Activated CD4-positive, alpha-beta T cell treated with anti-CD3 and anti-CD28 coated beads for 1 hour (primary cell): ENCODE results near the gene IKBKE.

Experiments
- DNase-seq: peaks from one replicate; pipeline ENCODE4 v3.0.0-alpha.2; 2020

The IKBKE gene

DNA sequence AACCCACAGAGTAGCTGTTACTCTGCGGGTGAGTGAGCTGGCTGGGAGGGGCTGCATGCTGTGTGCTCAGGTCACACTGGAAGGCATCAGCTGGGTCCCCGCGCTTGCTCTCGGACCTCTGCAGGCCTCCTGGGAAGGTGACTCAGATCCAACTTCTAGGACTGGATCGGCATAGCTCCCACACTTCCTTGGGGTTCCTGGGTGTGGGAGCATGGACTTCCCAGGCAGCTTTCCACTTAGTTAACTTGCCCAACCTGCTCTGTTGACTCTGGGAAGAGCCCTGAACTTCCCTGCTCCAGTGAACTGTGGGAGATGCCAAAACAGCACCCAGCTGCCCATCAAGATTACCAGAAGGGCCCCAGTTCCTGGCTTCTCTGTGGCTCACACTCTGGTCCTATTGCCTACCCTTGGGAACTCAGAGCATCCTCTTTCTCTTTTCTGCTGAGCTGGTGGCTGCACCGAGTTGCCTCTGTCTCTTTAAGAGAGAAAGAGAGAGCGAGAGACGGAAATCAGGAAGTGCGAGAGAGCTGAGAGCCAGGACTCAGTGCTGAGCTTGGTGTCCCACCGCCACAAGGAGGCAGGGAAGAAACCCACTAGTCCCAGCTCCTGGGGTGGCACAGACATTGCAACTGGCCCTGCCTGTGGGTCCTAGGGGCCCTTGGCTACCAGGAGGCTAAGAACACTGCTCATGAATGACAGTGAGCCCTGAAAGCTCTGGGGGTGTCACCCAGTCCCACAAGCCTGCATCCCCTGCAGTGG, at the start of gene IKBKE:
Gene IKBKE (plus strand): TSS at position 544 of the 759 bp plus-strand sequence. CDS start 2,752 bp downstream, outside the sequence.
- DNase-seq, result no peak

DNA sequence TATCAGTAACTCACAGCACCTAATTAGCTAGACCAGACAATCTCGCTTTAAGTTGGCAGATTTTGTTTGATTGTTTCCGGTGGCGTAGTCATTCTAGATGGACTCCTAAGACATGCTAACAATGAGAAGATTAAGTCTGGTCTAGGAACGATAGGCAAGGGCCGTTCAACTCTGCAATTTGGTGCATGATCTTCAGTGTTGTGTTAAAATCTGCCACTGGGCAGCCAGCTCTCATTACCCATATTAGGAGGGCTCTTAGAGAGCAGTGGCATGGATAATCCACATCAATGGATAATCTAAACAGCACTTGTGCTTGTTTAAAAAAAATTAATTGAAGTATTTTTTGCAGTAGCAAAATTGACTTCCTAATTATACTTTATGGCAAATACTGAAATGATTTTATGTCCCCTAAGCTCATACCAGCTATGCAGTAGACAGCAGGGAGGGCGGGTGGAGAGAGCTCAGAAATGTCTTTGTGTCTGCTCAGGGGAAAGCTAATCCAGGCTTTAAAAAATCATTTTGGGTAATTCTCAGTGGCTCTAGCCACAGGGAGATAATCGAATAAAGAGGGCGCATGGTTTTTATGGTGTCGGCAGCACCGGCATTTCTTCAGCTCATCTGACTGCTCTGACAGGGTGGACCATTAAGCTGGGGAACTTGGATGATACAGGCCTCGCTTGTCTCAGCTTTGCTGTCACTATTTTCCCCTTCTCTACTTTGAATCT, 48.5 kb upstream of the IKBKE start:
- DNase-seq, result no peak

DNA sequence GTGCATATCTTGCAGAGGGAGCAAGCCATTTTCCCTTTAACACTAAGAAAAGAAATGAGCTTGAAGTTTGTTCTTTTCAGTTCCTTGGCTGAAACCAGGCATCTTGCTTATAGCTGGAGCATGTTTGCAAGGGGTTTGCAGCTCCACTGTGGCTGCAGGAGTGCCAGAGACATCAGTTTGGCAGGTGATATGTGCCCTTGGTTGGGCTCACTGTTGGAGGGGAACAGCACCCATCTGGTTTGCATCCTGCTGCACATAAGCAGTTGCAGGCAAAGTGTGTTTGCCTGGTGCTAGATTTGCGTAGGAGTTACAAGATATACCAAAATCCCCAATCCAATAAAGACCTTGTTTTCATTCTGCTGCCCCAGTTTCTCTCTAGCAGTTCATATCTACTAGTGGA, 47.8 kb upstream of the IKBKE start:
- no peak for DNase-seq

DNA sequence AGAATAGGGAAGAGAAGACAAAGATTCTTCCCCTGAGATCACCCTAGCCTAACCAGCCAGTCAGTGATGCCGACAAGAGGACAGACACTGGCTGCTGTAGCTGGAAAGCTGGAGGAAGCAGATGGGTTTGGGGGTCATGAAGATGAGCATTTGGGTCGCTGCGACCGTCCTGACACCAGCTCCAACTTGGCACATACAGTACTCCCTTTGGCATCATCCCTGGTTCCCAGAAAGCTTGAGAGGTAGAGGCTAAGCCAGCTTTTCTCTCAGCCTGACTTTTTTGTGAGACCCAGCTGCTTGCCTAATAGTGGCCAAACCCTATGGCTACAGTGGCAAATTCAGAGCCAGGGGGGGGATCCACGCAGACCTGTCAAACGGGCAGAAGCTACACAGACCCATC, 43.0 kb upstream of the IKBKE start:
- no peak for DNase-seq

DNA sequence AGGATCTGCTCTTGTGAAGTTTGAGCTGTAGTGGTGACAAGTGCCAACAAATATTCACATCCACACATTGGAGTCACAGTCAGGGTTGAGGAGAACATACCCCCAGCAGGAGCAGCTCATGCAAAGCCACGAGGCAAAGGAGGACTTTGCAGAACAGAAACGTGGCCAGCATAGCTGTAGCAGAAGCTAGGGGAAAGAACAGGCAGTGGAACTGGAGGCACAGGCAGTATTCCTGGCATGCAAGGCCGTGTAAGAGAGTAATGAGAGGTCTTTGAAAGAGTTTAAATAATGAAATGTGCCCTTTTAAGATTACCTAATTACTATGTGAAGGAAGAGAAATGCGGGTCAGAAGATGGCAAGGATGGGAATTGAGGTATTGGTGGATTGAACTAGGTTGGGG, 40.9 kb upstream of the IKBKE start:
- no peak for DNase-seq

DNA sequence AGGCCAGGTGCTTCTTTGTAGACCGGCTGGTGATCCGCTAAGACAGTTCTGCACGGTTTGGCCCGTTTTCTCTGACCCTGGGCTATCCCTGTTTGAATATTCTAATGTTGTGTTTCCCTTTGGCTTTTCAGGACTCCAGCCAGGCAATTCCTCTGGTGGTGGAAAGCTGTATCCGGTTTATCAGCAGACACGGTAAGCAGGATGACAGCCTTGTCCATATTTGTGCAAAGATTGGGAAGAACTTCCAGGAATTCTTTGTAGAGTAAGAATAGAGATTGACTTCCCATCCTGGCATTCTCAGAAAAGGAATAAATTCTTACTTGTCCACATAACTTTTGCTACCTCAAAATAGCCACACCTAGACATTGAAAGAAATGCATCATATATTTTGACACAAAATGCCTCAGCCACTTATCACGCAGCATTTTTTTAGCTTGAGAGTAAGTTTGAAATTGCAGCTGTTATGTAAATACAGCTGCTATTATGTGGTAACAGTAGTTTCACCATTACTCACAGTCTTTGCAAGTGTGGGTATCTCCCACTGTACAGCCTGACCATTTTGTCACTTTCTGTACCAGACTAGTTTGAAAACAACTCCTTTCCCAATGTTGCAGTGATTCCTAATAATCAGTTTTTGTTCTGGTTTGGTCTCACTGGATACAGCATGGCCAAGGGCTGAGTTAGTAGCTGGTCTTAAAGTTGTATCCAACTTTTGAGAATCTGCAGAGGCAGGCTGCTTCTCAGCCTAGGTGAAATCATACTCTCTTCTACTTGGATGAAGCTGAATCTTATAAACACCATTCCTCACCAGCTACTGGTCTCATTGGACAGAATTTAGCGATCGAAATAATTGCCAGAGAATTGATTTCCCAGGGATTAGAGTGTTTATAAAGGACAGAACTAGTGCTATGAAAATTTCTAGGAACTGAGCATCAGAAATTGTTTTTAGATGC, 40.0 kb upstream of the IKBKE start:
- no peak for DNase-seq

DNA sequence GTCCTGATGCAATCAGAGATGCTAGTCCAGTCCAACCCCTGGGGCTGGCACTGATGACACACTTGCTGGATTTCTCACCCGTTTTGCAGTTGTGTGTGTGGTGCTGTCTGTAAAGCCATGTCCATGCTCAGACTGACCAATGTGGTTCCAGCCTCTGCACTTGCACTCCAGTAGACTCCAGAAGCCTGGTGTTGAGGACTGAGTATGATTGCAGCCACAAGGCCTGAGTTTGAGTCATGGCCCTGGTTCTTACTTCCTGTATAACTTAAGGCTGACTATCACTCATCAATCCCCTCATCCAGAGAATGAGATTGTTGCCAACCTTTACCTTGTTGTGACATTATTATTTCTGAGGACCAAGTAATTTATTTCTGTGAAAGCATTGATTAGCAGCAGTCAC, 34.8 kb upstream of the IKBKE start:
- DNase-seq, result no peak

DNA sequence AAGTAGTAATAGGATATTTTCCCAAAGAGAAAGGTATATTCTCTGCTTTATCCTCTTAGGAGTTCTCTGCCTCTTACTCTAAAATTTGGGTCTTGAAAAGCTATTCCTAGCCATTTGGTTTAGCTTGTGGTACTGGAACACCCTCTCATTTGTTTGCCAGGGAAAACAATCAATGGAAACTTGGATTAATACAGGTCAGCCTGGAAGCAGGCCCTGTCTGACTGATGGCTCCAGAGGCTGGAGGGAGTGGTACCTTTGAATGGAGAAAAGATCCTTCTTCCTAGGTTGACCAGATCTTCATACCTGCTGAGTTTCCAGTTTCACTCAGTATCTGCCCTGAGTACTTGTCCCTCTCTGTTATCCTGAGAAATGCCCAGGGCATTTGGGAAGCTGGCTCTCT, 31.7 kb upstream of the IKBKE start:
- no peak for DNase-seq

DNA sequence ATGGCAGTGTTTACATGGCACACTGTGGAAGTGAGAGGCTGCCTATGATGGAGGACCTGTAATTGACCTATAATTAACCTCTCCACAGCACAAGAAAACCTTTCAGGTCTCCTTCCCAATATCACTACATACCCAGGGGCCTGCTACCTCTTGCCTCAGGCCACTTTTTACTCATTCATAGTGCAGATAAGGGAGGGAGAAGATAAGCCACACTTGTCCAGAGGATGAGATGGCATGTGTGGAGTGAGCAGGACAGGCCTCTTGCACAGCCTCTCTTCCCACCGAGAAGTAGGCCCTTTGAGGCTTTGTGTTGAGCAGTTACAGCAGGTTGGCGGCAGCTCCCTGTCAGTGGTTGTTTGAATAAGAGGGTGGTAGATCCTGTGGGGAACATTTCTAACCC, 31.1 kb upstream of the IKBKE start:
- no peak for DNase-seq

DNA sequence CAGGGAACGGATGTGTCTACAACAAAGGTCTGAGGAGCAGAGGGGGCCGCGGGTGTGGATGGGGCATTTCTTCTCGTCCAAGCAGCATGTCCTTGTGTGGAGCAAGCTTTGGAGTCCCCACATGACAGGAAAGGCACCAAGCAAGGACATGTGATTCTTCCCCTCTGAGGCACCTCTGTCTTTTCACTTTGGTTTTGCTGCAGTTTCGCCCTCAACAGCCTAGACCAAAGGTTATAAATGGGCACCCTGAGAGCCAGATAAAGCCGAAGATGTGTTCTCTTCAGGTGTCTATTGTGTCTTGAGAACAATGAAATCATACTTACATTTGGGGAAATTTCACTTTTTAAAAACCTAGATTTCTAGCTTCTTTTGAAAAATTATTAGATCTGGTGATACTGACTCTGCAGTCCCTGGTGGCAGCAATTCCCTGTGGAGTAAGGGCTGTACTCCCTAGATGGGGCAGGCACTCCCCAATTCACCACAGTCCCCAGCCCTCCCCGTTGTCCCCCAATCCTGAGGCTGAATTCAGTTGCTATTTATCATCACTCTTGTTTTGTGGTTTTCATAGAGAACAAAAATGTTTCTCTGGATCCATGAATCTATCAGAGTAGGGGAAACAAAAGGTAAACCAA, 28.8 kb upstream of the IKBKE start:
- DNase-seq, result no peak

DNA sequence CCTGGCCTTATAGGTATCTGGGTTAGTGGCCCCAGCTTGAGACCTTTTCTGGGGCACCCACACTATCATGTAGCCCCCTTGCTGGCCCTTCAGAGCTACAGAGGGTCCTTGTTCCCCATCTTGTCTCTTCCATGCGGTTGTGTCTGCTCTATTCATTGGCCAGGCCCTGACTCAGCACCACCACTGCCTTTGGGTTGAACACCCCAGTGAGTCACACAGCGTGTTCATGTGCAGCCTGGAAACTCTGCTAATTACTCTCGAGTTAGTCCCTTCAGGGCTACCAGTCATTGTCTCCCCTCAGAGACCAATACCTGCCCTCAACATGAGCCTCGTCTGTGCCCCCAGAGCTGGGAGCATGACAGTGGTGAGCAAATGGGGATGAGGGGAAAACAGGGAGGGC, 28.2 kb upstream of the IKBKE start:
- no peak for DNase-seq

DNA sequence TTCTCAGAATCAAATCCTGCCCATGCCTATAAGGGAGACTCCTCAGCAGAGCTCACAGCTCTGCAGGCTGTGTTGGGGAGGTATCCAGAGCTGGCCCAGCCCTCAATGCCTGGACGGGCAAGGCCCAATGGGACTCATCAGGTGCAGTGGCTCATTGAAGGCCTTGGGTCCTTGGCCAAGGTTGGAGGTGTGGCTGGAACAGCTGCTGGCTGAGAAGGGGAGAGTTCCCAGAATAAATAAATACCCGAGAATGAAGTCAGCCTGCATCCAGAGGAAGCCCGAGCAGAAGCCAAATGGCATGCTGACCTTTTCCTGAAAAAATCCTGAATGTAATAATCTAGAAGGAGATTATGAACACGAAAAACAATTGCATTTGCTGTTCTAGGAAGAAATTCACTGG, 25.2 kb upstream of the IKBKE start:
- no peak for DNase-seq

DNA sequence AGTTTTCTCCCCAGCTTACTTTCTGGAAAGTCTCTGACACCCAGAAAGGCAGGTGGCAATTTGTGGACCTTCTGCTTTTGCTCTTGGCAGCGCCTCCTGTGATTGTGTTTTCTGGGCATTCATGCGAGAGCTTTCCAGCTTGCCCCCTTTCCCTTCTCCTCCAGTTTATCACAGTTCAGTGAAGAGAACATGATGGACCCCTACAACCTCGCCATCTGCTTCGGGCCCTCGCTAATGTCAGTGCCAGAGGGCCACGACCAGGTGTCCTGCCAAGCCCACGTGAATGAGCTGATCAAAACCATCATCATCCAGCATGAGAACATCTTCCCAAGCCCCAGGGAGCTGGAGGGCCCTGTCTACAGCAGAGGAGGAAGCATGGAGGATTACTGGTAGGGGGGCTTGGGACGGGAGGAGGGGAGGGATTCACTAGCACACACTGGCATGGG, 24.3 kb upstream of the IKBKE start:
- DNase-seq, result no peak

DNA sequence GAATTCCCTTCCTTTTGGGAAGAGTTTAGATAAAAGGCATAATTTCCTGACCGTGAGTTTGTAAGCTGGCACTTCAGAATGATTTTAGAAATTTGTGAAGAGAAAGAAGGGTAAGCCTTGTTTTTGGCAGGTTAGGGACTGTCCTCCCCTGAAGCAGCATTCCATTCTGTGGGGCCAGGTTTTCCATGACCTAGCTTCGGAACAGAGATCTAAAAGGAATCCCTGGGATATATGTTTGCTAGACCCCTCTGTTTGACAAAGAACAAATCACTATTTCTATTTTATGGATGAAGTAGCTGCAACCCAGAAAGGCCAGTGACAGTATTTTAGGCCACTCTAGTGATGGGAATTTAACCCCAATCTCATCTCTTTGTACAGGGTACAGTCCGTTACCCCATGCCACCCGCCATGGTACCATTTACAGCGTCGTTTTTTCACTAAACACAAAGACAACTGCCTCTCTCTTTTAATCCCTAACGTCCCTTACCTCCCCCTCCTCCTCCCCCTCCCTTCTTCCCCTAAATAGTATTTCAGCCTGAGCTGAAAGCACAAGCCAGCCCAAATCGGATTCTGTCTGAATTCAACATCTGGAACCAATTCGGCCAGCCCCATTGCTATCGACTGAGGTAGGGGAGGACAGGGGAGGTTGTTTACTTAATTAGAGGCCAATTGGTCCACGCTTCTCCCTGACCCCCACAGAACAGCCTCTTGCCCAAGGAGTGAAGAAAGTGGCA, 23.4 kb upstream of the IKBKE start:
- DNase-seq, result no peak

DNA sequence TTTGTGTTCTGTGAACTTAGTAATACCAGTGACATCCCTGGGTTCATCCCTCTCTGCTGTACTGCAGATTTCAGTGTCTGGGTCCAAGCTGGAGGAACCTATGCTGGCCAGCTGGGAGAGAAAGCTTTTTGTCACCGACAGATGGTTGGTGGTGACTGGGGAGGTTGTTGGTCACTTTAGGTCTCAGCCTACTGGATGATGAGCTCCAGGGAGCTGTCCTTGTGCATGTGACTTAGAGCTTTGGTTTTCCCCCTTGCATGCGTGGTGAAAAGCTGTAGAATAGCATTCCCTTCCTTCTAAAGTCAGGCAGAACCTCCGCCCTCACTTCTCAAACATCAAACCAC, 22.9 kb upstream of the IKBKE start:
- no peak for DNase-seq

DNA sequence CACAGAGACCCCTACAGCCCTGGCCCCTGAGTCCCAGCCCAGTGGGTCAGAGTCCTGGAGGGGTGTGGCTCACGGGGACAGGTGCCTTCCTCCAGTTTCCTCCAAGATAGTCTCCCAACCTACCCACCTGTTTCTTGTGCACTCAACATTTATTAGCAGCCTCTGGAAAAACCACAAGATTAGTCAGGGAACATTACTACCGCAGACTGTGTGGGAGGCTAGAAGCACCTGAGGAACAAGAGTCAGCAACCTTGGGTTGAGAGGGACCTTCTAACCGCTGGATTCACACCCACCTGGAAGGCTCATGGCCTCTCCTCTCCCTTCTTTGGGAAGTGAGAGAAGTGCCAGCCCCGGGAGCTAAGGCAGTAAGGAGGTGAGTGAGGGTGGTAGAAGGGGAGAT, 22.5 kb upstream of the IKBKE start:
- DNase-seq, result no peak

DNA sequence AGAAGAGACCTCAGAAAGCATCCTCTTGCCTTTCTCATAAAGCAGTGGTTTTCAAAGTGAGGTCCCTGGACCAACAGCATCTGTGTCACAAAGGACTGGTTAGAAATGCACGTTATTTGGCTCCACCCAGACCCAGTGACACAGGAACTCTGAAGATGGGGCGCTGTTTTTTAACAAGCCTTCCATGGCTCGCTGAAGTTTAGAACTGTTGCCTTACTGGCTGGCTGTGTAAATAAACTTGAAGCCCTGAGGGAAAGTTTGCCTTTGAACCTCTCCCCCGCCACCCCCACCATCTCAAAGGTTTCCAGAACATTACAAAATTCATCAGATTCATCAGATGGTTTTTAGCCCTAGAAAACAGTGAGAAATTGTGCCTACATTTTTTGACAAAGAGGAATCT, 21.8 kb upstream of the IKBKE start:
- DNase-seq, result no peak

DNA sequence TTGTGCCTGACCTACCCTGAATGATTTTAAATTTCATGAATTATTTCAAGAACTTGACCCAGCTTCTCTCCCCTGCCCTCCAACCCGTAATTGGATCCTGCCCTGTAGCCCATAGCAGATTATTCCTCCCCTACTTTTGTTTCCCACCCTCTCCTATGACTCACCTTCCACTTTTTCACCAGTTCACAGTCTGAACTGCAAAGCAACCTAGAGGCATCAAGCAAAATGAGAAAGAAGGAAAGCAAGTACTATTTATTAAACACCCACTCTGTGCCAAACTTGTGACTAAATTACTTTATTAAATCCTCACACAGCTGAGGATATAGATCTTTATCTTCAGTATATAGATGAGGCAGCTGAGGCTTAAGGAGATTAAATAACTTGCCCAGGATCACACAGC, 20.7 kb upstream of the IKBKE start:
- DNase-seq, result no peak

DNA sequence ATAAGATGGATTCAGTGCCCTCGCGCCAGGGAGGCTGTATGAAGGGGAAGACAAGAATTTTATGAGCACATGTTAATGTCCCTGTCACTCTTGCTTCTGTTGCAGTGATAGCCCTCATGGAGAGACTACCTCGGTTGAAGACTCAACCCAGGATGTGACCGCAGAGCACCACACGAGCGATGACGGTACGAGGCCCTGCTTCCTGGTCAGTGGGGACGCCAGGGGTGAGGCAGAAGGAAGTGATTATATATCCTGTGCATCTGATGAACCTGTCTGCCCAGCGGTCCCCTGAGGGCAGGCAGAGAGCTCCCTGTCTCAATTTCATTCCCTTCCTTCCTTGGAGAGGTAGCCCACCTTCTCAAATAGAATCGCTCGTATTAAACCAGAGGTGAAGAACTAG, 20.0 kb upstream of the IKBKE start:
- DNase-seq, result no peak

DNA sequence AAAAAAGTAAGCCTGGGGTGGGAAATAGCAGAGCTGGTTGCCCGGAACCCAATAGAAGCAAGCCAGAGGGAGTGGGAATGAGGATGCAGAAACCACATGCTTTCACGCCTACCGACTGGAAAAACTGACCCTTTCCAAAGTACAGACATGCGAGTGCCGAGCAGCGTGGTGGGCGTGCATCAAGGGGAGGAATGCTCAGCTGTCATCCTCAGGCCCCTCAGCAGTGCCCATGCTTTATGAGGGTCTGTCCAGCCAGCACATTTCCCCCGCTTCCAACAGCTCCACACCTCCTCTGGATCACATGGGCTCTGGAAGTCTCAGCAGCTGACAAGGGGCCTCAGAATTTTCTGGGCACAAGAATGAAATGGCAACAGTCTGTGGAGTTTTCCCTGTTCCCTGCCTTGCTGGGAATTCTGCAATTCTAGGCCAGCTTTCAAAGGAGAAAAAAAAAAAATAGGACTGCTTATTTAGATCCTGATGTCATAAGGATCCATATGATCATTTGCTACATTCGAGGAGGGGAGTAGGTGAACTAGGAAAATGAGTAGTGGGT, 19.1 kb upstream of the IKBKE start:
- no peak for DNase-seq

DNA sequence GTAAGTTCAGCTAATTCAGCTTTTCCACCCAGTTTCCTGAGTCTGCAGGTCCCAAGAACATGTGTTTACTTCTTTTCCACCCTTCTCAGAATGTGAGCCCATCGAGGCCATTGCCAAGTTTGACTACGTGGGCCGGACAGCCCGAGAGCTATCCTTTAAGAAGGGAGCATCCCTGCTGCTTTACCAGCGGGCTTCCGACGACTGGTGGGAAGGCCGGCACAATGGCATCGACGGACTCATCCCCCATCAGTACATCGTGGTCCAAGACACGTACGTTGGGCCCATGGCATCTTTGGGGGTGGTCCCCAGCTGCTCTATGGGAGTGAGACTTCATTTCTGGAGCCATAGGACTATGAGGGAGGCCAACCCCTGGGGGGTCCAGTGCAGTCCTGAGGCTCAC, 17.2 kb upstream of the IKBKE start:
- no peak for DNase-seq

DNA sequence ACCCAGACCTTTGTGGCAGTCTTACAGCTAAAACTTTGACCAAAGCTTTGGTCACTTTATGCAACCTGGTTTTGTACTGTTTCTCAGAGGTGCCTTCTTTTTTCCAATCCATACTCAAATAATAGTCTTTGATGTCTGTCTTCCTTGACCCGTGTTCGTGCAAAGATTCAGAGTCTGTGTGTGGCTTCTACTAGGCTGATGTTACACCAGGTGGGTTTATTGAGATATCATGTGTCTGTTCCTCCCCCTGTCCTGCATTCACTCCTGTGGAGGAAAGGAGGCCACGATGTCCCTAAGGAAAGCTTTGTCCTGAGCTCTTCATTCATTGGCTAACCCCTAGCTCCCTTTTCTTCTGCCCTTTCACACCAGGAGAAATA, 15.0 kb upstream of the IKBKE start:
- DNase-seq, result no peak
